Tibial artery (tissue), 4 donors: Measurements from ENCODE around the gene NBDY.
A peak's percentile ranks its signal among the peaks of the same experiment; 100 is the strongest.

Experiments used
- DNase-seq, 2 donors: peaks; one replicate each; pipeline ENCODE4 v3.0.0-alpha.2; 2019
- H3K27ac ChIP-seq, 2 donors: fragments of 200-600 bp; sonication (generic) in 1 of 2; 1 replicate in 1 of 2; 2 replicates in 1 of 2; pipeline ENCODE4 v1.5.1; 2018 to 2019; ENCODE audit warnings: mild to moderate bottlenecking in 1 of 2
- H3K27me3 ChIP-seq, 2 donors: fragments of 200-600 bp; sonication (generic) in 1 of 2; one replicate each; pipeline versions ENCODE4 v1.5.1 to v1.6.0; 2016 to 2019
- H3K36me3 ChIP-seq, 3 donors: fragments of 200-600 bp; sonication (generic) in 2 of 3; one replicate each; pipeline ENCODE4 v1.5.1; 2016 to 2019; ENCODE audit warnings: mild to moderate bottlenecking in 2 of 3
- H3K4me1 ChIP-seq, 4 donors: fragments of 200-600 bp; sonication (generic) in 2 of 4; 1 replicate in 3 of 4; 2 replicates in 1 of 4; pipeline ENCODE4 v1.5.1; 2016 to 2019
- H3K4me3 ChIP-seq, 2 donors: fragments of 200-600 bp; sonication (generic) in 1 of 2; 1 replicate in 1 of 2; 2 replicates in 1 of 2; pipeline ENCODE4 v1.5.1; 2018 to 2019; ENCODE audit warnings: mild to moderate bottlenecking in 2 of 2
- H3K9me3 ChIP-seq, 3 donors: fragments of 200-600 bp; sonication (generic) in 1 of 3; one replicate each; pipeline ENCODE4 v1.5.1; 2016 to 2019
- intact Hi-C: fragments of 100-400 bp; cut with DNase I; formaldehyde crosslinking; loops from one replicate; pipeline ENCODE4 v1.15.0; 2023; ENCODE audit warnings: low total_unique reads
- TF ChIP-seq, protein P1 (sequence below), 2 experiments: fragments of 200-600 bp in 1 of 2; fragments of 450-650 bp in 1 of 2; IDR thresholded peaks; one replicate each; pipeline ENCODE4 v1.5.1; 2017 to 2019; ENCODE audit warnings: antibody characterized with exemption in 2 of 2, mild to moderate bottlenecking in 1 of 2, moderate library complexity in 1 of 2

The NBDY gene

DNA sequence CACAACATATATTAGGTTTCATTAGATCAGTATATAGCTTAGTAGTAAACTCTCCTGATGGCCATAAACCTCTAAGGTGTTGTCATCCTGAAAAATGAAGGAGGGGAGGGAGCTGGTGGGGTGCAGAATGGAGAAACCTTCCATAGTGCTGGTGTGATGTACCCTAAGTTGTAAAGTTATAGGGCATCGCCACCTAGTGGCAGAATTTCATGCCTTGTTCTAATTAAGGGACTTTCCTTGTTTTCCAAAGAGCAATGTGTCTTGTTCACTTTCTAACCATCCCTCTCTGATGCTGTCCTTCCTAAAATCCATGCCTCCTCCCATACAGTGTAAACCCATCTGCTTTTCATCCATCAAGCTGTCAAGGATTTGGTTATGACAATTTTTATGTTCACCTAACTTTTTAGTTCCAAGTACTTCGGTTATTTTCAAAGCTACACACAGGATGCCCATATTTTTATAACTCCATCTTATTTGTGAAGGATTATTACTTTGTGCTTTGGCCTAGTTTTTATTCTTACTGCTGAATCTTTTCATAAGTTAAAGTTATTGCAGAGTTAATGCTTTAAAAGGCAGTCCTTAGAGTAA, 4.5 kb downstream of the NBDY start:
- intact Hi-C loops = loop anchor here (5.0 kb wide), 1 partner anchor 511 kb away; no protein-coding TSS in a partner anchor
- Histone ChIP-seq H3K4me1 (peaks cover 0 to 15% (median 0%) of the 10 kb centered on the region in 4 donors), H3K36me3 (peaks cover 0 to 5% (median 0%) of the 10 kb centered on the region in 3 donors), H3K9me3 (no peaks in the 10 kb centered on the region), H3K4me3 (no peak overlapping the region), H3K27ac (no peak overlapping the region), H3K27me3 (no peaks in the 10 kb centered on the region)
- TF ChIP-seq, protein P1, sequence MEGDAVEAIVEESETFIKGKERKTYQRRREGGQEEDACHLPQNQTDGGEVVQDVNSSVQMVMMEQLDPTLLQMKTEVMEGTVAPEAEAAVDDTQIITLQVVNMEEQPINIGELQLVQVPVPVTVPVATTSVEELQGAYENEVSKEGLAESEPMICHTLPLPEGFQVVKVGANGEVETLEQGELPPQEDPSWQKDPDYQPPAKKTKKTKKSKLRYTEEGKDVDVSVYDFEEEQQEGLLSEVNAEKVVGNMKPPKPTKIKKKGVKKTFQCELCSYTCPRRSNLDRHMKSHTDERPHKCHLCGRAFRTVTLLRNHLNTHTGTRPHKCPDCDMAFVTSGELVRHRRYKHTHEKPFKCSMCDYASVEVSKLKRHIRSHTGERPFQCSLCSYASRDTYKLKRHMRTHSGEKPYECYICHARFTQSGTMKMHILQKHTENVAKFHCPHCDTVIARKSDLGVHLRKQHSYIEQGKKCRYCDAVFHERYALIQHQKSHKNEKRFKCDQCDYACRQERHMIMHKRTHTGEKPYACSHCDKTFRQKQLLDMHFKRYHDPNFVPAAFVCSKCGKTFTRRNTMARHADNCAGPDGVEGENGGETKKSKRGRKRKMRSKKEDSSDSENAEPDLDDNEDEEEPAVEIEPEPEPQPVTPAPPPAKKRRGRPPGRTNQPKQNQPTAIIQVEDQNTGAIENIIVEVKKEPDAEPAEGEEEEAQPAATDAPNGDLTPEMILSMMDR (IDR thresholded peaks at IDR 0.05) = peak; percentile 26 to 51
- DNase-seq = peak in 1 of 2 donors; percentile 58

DNA sequence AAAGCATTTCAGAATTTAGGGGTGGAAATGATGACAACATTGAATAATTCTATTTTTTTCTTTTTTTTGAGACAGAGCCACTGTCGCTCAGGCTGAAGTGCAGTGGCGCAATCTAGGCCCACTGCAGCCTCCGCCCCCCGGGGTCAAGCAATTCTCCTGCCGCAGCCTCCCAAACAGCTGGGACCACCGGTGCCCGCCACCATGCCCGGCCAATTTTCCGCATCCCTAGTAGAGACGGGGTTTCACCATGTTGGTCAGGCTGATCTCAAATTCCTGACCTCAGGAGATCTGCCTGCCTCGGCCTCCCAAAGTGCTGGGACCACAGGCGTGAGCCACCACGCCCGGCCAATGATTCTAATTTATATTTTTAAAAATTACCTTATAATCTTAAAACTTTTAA, 7.2 kb downstream of the NBDY start:
- no peak for DNase-seq
- H3K4me1 ChIP-seq = peaks cover 0 to 7% (median 0%) of the 10 kb centered on the region in 4 donors
- H3K4me3 ChIP-seq = no peak overlapping the region
- H3K36me3 ChIP-seq = peaks cover 0 to 5% (median 0%) of the 10 kb centered on the region in 3 donors
- no peaks in the 10 kb centered on the region for H3K9me3 ChIP-seq
- no peak overlapping the region for H3K27ac ChIP-seq
- TF ChIP-seq, protein P1 (IDR thresholded peaks at IDR 0.05) = no peak
- H3K27me3 ChIP-seq = no peaks in the 10 kb centered on the region
- intact Hi-C loops = no loop called here

DNA sequence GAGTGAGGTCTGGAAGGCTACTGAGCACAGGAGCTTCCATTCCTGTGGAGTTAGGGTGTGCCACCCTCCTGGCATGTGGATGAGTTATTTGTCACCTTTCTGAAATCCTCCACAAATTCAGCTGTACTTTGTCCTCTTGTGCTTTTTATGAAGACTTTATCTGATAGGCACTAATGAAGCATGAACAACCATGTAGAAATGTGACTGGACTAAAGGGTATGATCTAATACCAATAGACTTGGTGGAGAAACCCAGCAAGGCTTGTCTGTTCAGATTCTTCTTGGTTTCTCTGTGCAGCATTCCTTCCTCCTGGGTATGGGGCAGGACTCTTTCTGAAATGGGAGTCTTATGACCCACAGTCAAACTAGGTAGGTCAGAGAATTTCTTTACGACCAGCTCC, 9.6 kb downstream of the NBDY start:
- no peaks in the 10 kb centered on the region for H3K27me3 ChIP-seq
- peaks cover 0 to 7% (median 6%) of the 10 kb centered on the region in 3 donors for H3K9me3 ChIP-seq
- DNase-seq = no peak
- no peaks in the 10 kb centered on the region for H3K4me1 ChIP-seq
- peaks cover 0 to 5% (median 0%) of the 10 kb centered on the region in 3 donors for H3K36me3 ChIP-seq
- TF ChIP-seq, protein P1 (IDR thresholded peaks at IDR 0.05) = no peak
- no peak overlapping the region for H3K27ac ChIP-seq
- intact Hi-C loops = no loop called here
- H3K4me3 ChIP-seq = no peak overlapping the region

DNA sequence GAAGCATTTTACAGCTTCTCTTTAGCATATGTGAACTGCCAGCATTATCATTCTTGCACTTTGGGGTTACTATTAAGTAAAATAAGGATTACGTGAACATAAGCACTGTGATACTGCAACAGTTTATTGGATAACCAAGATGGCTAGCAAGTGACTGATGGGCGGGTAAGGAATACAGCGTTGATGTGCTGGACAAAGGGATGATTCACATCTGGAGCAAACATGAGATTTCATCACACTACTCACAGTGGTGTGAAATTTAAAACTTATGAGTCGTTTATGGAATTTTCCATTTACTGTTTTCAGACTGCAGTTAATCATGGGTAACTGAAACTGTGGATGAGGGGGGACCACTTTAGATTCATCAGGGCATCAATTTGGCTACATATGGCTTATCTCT, 16.0 kb downstream of the NBDY start:
- Histone ChIP-seq H3K9me3 (peaks cover 0 to 7% (median 6%) of the 10 kb centered on the region in 3 donors), H3K4me1 (no peaks in the 10 kb centered on the region), H3K4me3 (no peak overlapping the region), H3K27me3 (no peaks in the 10 kb centered on the region), H3K36me3 (no peaks in the 10 kb centered on the region), H3K27ac (no peak overlapping the region)
- intact Hi-C loops = no loop called here
- TF ChIP-seq, protein P1 (IDR thresholded peaks at IDR 0.05) = no peak
- DNase-seq = no peak

DNA sequence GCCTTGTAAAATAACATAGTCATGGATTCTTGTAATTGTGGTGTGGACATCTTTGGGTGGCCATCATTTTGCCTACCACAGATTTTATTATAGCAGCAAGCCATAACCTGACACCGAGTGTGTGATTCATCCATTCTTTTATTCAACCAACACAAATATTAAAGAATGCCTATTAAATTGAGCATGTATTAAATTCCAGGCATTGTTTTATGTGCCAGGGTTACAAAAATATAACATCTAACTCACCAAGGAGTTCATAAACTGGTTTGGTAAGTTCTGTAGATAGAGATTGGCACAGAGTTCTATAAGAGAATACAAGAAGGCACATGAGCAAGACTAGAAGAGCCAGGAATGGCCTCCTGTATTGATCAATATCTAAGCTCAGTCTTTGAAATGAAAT, 18.0 kb downstream of the NBDY start:
- TF ChIP-seq, protein P1 (IDR thresholded peaks at IDR 0.05) = no peak
- no peaks in the 10 kb centered on the region for H3K36me3 ChIP-seq

More for the DNA sequence above, 18.0 kb downstream of the NBDY start:
- no peaks in the 10 kb centered on the region for H3K27me3 ChIP-seq
- H3K9me3 ChIP-seq = peaks cover 0 to 4% (median 3%) of the 10 kb centered on the region in 3 donors
- H3K4me1 ChIP-seq = peaks cover 0 to 5% (median 0%) of the 10 kb centered on the region in 4 donors
- H3K4me3 ChIP-seq = no peak overlapping the region
- no peak for DNase-seq
- H3K27ac ChIP-seq = no peak overlapping the region
- intact Hi-C loops = no loop called here
